ENCODE results near the gene DAGLA. TPM values are rescaled to one million over a fixed set of nuclear protein-coding genes. Genes with fewer than 3 reads are reported as not detected.
A peak's percentile ranks its signal among the peaks of the same experiment; 100 is the strongest.

Gene DAGLA
- total RNA-seq, 1 donor from 2014 or later = 5.5 TPM

- no peak for DNase-seq
Observed at GRCh38 chr11:61765550-61766253, 85.5 kb downstream of the DAGLA start.

GRCh38 chr11:61766353-61766841 lies 86.2 kb downstream of the DAGLA start:
- DNase-seq = no peak

- DNase-seq = no peak
Observed at GRCh38 chr11:61768376-61769076, 88.3 kb downstream of the DAGLA start.

- no peak for DNase-seq
Observed at GRCh38 chr11:61769169-61769920, 89.2 kb downstream of the DAGLA start.

- no peak for DNase-seq
Observed at GRCh38 chr11:61769946-61770683, 89.9 kb downstream of the DAGLA start.

- DNase-seq = no peak
Observed at GRCh38 chr11:61771195-61771894, 91.2 kb downstream of the DAGLA start.

- no peak for DNase-seq
Observed at GRCh38 chr11:61771985-61772455, 91.8 kb downstream of the DAGLA start.

GRCh38 chr11:61773356-61773755 lies 93.2 kb downstream of the DAGLA start:
- DNase-seq = no peak

GRCh38 chr11:61773809-61774208 lies 93.6 kb downstream of the DAGLA start:
- DNase-seq = no peak

- DNase-seq = no peak
Observed at GRCh38 chr11:61774411-61774810, 94.2 kb downstream of the DAGLA start.

- no peak for DNase-seq
Observed at GRCh38 chr11:61775106-61775505, 94.9 kb downstream of the DAGLA start.

GRCh38 chr11:61775606-61776554 lies 95.7 kb downstream of the DAGLA start:
- no peak for DNase-seq

- DNase-seq = no peak
Observed at GRCh38 chr11:61776561-61777075, 96.4 kb downstream of the DAGLA start.

GRCh38 chr11:61777234-61778090 lies 97.3 kb downstream of the DAGLA start:
- peak; percentile 29 for DNase-seq

- DNase-seq = no peak
Observed at GRCh38 chr11:61778357-61778886, 98.2 kb downstream of the DAGLA start.

- no peak for DNase-seq
Observed at GRCh38 chr11:61778920-61779650, 98.9 kb downstream of the DAGLA start.

GRCh38 chr11:61779666-61780525 lies 99.7 kb downstream of the DAGLA start:
- no peak for DNase-seq
